DMS53 (cell line): ENCODE data around the gene SFTA2.
A peak's percentile ranks its signal among the peaks of the same experiment; 100 is the strongest.
"Not testable (repeated sequence)": the region's sequence is repeated elsewhere in the genome, so short reads cannot be mapped to it uniquely, and the experiment has no call there.

Experiments used
- DNase-seq: peaks from one replicate; lab custom pipeline; 2025; lab: John Stamatoyannopoulos, UW

SFTA2 gene

GRCh38 chr6:30931969-30932645 lies at the start of gene SFTA2:
Gene SFTA2 (minus strand): TSS chr6:30932170. CDS start chr6:30932096, 74 bp downstream.
- peak; percentile 81 for DNase-seq

GRCh38 chr6:30979690-30980089 lies 47.7 kb upstream of the SFTA2 start:
- DNase-seq = no peak

- DNase-seq = no peak
These were observed 47.2 kb upstream of the SFTA2 start for GRCh38 chr6:30979141-30979540.

- no peak for DNase-seq
These were observed 42.7 kb upstream of the SFTA2 start for GRCh38 chr6:30974490-30975252.

GRCh38 chr6:30972816-30973215 lies 40.8 kb upstream of the SFTA2 start:
- DNase-seq = no peak

- DNase-seq = no peak
These were observed 39.0 kb upstream of the SFTA2 start for GRCh38 chr6:30970946-30971345.

GRCh38 chr6:30969171-30969570 lies 37.2 kb upstream of the SFTA2 start:
- not testable (repeated sequence) for DNase-seq

GRCh38 chr6:30966154-30966553 lies 34.2 kb upstream of the SFTA2 start:
- DNase-seq = no peak

GRCh38 chr6:30965140-30965601 lies 33.2 kb upstream of the SFTA2 start:
- no peak for DNase-seq

GRCh38 chr6:30964075-30964474 lies 32.1 kb upstream of the SFTA2 start:
- no peak for DNase-seq

GRCh38 chr6:30963641-30964040 lies 31.7 kb upstream of the SFTA2 start:
- no peak for DNase-seq

GRCh38 chr6:30962716-30963115 lies 30.7 kb upstream of the SFTA2 start:
- no peak for DNase-seq

GRCh38 chr6:30960907-30961673 lies 29.1 kb upstream of the SFTA2 start:
- no peak for DNase-seq

- DNase-seq = no peak
These were observed 25.7 kb upstream of the SFTA2 start for GRCh38 chr6:30957716-30958115.

- DNase-seq = peak; percentile 57
These were observed 23.5 kb upstream of the SFTA2 start for GRCh38 chr6:30955367-30956042.

- no peak for DNase-seq
These were observed 22.8 kb upstream of the SFTA2 start for GRCh38 chr6:30954631-30955366.

- DNase-seq = no peak
These were observed 20.0 kb upstream of the SFTA2 start for GRCh38 chr6:30951907-30952469.

- DNase-seq = no peak
These were observed 16.8 kb upstream of the SFTA2 start for GRCh38 chr6:30948811-30949210.

- DNase-seq = no peak
These were observed 15.3 kb upstream of the SFTA2 start for GRCh38 chr6:30947231-30947630.

- no peak for DNase-seq
These were observed 13.3 kb upstream of the SFTA2 start for GRCh38 chr6:30945281-30945680.

GRCh38 chr6:30944051-30944450 lies 12.1 kb upstream of the SFTA2 start:
- DNase-seq = no peak
